HCT116 (cell line): ENCODE results near the gene SOCS7. TPM values are rescaled to one million over a fixed set of nuclear protein-coding genes. Genes with fewer than 3 reads are reported as not detected.

Experiments used
- ATAC-seq: fragments of 200-7000 bp; cut with Tn5 transposase; 2 replicates; pipeline ENCODE4 v1.9.1; 2020; ENCODE audit warnings: mild to moderate bottlenecking, moderate library complexity
- BruUV-seq: library from RNA; stranded (reverse); fragments of 400-500 nt; replicated peaks from 2 replicates; lab custom pipeline; 2021; lab: Mats Ljungman, UMichigan
- CTCF ChIA-PET: fragments of 300-600 bp; sonication (Branson Sonifier 250); formaldehyde crosslinking; loops from one replicate; lab custom pipeline; 2021; ENCODE audit warnings: antibody characterized with exemption; lab: Charles Lee
- POLR2A ChIA-PET: fragments of 300-600, 350-600 bp; sonication (Branson Sonifier 250); formaldehyde crosslinking; loops from one replicate; lab custom pipeline; 2021; ENCODE audit warnings: antibody characterized with exemption; lab: Charles Lee
- RAD21 ChIA-PET, 2 experiments: fragments of 300-600 bp; sonication (Branson Sonifier 250); formaldehyde crosslinking; loops; one replicate each; lab custom pipeline; 2023; ENCODE audit warnings: low total read pairs in 2 of 2; ENCODE audit not compliant: uncharacterized antibody in 2 of 2, unreplicated experiment in 2 of 2, low non-redundant PET in 1 of 2; lab: Charles Lee
- DNase-seq: peaks from one replicate; pipeline ENCODE4 v3.0.0-alpha.2; 2010; ENCODE audit warnings: low read depth, low spot score
- H2AFZ ChIP-seq: fragments of 200-600 bp; shearing (Covaris generic), sonication (generic); 2 replicates; pipeline ENCODE4 v1.6.1; 2017; ENCODE audit warnings: low read depth, mixed run types, mixed read lengths, antibody characterized with exemption, low read length; ENCODE audit not compliant: poor library complexity, severe bottlenecking
- H3K27ac ChIP-seq: 2 replicates; pipeline ENCODE4 v1.5.1; 2012; ENCODE audit warnings: low read depth, low read length
- H3K27me3 ChIP-seq: fragments of 200-600 bp; sonication (generic); 2 replicates; pipeline ENCODE4 v1.6.1; 2016; ENCODE audit warnings: mixed run types, low read length, mixed read lengths; ENCODE audit not compliant: insufficient read depth
- H3K36me3 ChIP-seq, 2 experiments: fragments of 200-500 bp in 1 of 2; fragments of 200-600 bp in 1 of 2; sonication (Bioruptor generic) in 1 of 2; sonication (generic) in 1 of 2; 2 replicates each; pipeline versions ENCODE4 v1.5.1 to v1.6.1; 2014 to 2016; ENCODE audit warnings: low read length in 2 of 2, inconsistent platforms in 1 of 2, mixed read lengths in 1 of 2, mixed run types in 1 of 2; ENCODE audit not compliant: insufficient read depth in 2 of 2, control insufficient read depth in 1 of 2
- H3K4me1 ChIP-seq, 2 experiments: fragments of 200-600 bp in 1 of 2; sonication (generic) in 1 of 2; 2 replicates each; pipeline versions ENCODE4 v1.5.1 to v1.6.1; 2012 to 2017; ENCODE audit warnings: low read length in 2 of 2, inconsistent platforms in 1 of 2, mild to moderate bottlenecking in 1 of 2, mixed read lengths in 1 of 2, mixed run types in 1 of 2, moderate library complexity in 1 of 2; ENCODE audit not compliant: insufficient read depth in 2 of 2, control insufficient read depth in 1 of 2
- H3K4me2 ChIP-seq: fragments of 200-600 bp; sonication (generic); 2 replicates; pipeline ENCODE4 v1.6.1; 2017; ENCODE audit warnings: mixed run types, low read length, mixed read lengths
- H3K4me3 ChIP-seq, 2 experiments: fragments of 200-600 bp in 1 of 2; sonication (generic) in 1 of 2; replicated peaks in 1 of 2; 2 replicates each; pipeline ENCODE4 v1.5.1; 2011 to 2016; ENCODE audit warnings: low read length in 2 of 2, control low read depth in 1 of 2, low read depth in 1 of 2, mild to moderate bottlenecking in 1 of 2, mixed read lengths in 1 of 2, mixed run types in 1 of 2
- H3K79me2 ChIP-seq: fragments of 200-600 bp; sonication (generic); 2 replicates; pipeline ENCODE4 v1.6.1; 2017; ENCODE audit warnings: mild to moderate bottlenecking, mixed run types, low read length, moderate library complexity, mixed read lengths; ENCODE audit not compliant: insufficient read depth
- H3K9ac ChIP-seq: fragments of 200-600 bp; sonication (generic); 2 replicates; pipeline ENCODE4 v1.6.1; 2016; ENCODE audit warnings: low read length, mixed read lengths
- H3K9me2 ChIP-seq: fragments of 200-600 bp; sonication (generic), shearing (Covaris generic); 2 replicates; pipeline ENCODE4 v1.6.1; 2017; ENCODE audit warnings: mixed run types, mild to moderate bottlenecking, moderate library complexity; ENCODE audit not compliant: insufficient read depth
- H3K9me3 ChIP-seq, 2 experiments: fragments of 200-500 bp in 1 of 2; fragments of 200-600 bp in 1 of 2; sonication (Bioruptor generic) in 1 of 2; sonication (generic) in 1 of 2; 2 replicates each; pipeline ENCODE4 v1.6.1; 2014 to 2017; ENCODE audit warnings: low read length in 2 of 2, mixed read lengths in 2 of 2, inconsistent platforms in 1 of 2, low read depth in 1 of 2, mild to moderate bottlenecking in 1 of 2, mixed run types in 1 of 2, moderate library complexity in 1 of 2; ENCODE audit not compliant: control insufficient read depth in 1 of 2, insufficient read depth in 1 of 2
- H4K20me1 ChIP-seq: fragments of 200-600 bp; sonication (generic), shearing (Covaris generic); 2 replicates; pipeline ENCODE4 v1.6.1; 2017; ENCODE audit warnings: mixed run types, mild to moderate bottlenecking, moderate library complexity; ENCODE audit not compliant: insufficient read depth
- REST ChIP-seq: IDR thresholded peaks from 2 replicates; pipeline ENCODE4 v1.6.1; 2012; ENCODE audit warnings: low read depth
- intact Hi-C: fragments of 100-400 bp; cut with micrococcal nuclease; formaldehyde crosslinking; loops from 2 replicates; pipeline ENCODE4 v1.10.0; 2022
- total RNA-seq: library from RNA; stranded (reverse); gene quantifications from one replicate; pipeline ENCODE4 v1.2.1, GENCODE V29; 2021; ENCODE audit not compliant: unreplicated experiment

Gene SOCS7
- total RNA-seq, 1 experiment from 2014 or later: 49.9 TPM

- no peak for TF ChIP-seq REST
Observed at GRCh38 chr17:38440614-38441397, 89.2 kb downstream of the SOCS7 start (continued).

- no peak overlapping the region for H3K4me2 ChIP-seq
- intact Hi-C loops: no loop called here
- RAD21 ChIA-PET: no interaction called here
Observed at GRCh38 chr17:38441429-38442061, 89.9 kb downstream of the SOCS7 start.

More at GRCh38 chr17:38441429-38442061, 89.9 kb downstream of the SOCS7 start:
- DNase-seq (no peak), ATAC-seq (no peak)
- H3K27ac ChIP-seq: no peak overlapping the region
- no peaks in the 10 kb centered on the region for H4K20me1 ChIP-seq
- H3K27me3 ChIP-seq: no peaks in the 10 kb centered on the region
- no peaks in the 10 kb centered on the region for H3K9me2 ChIP-seq
- POLR2A ChIA-PET: interaction anchor here (0.6 kb wide), 1 partner anchor 784 kb away, joined by 3 read pairs; no protein-coding TSS in a partner anchor
- H3K79me2 ChIP-seq: no peaks in the 10 kb centered on the region
- H3K4me3 ChIP-seq: no peak overlapping the region
- peaks cover 20 to 32% of the 10 kb centered on the region in 2 experiments for H3K4me1 ChIP-seq
- no peaks in the 10 kb centered on the region for H3K9me3 ChIP-seq
- H2AFZ ChIP-seq: no peak overlapping the region
- CTCF ChIA-PET: interaction anchor here (1.1 kb wide), 1 partner anchor 19 kb away, joined by 3 read pairs; no protein-coding TSS in a partner anchor
- BruUV-seq: no TSS peak
- no peak for TF ChIP-seq REST
- no peak overlapping the region for H3K9ac ChIP-seq
- no peaks in the 10 kb centered on the region for H3K36me3 ChIP-seq
